Hepatocyte (in vitro differentiated cells): ENCODE data around the gene ITGA8. TPM values are rescaled to one million over a fixed set of nuclear protein-coding genes. Genes with fewer than 3 reads are reported as not detected.
A peak's percentile ranks its signal among the peaks of the same experiment; 100 is the strongest.

Source experiments
- DNase-seq: peaks from one replicate; pipeline ENCODE4 v3.0.0-alpha.2; 2016; ENCODE audit warnings: low spot score
- H2AFZ ChIP-seq: fragments of 200-600 bp; sonication (generic); 2 replicates; pipeline ENCODE4 v1.6.0; 2016; ENCODE audit warnings: antibody characterized with exemption, mild to moderate bottlenecking
- H3K27ac ChIP-seq: fragments of 200-600 bp; sonication (generic); 2 replicates; pipeline ENCODE4 v1.5.1; 2016; ENCODE audit warnings: mild to moderate bottlenecking
- H3K27me3 ChIP-seq: fragments of 200-600 bp; sonication (generic); 2 replicates; pipeline ENCODE4 v1.6.1; 2016
- H3K36me3 ChIP-seq: fragments of 200-600 bp; sonication (generic); replicated peaks from 2 replicates; pipeline ENCODE4 v1.5.1; 2016; ENCODE audit warnings: low read depth; ENCODE audit not compliant: insufficient read depth
- H3K4me1 ChIP-seq: fragments of 200-600 bp; sonication (generic); 2 replicates; pipeline ENCODE4 v1.5.1; 2016; ENCODE audit warnings: mild to moderate bottlenecking, moderate library complexity; ENCODE audit not compliant: insufficient read depth
- H3K4me2 ChIP-seq: fragments of 200-600 bp; sonication (generic); 2 replicates; pipeline ENCODE4 v1.6.0; 2016
- H3K4me3 ChIP-seq: fragments of 200-600 bp; sonication (generic); 2 replicates; pipeline ENCODE4 v1.5.1; 2016; ENCODE audit warnings: mild to moderate bottlenecking
- H3K79me2 ChIP-seq: fragments of 200-600 bp; sonication (generic); 2 replicates; pipeline ENCODE4 v1.6.0; 2017; ENCODE audit warnings: mild to moderate bottlenecking
- H3K9me2 ChIP-seq: fragments of 200-600 bp; sonication (generic); replicated peaks from 2 replicates; pipeline ENCODE4 v1.6.0; 2017; ENCODE audit warnings: mild to moderate bottlenecking; ENCODE audit not compliant: insufficient read depth
- H3K9me3 ChIP-seq: fragments of 200-600 bp; sonication (generic); 2 replicates; pipeline ENCODE4 v1.5.1; 2016; ENCODE audit warnings: low read depth, mild to moderate bottlenecking
- H4K20me1 ChIP-seq: fragments of 200-600 bp; sonication (generic); 2 replicates; pipeline ENCODE4 v1.6.0; 2016; ENCODE audit warnings: mild to moderate bottlenecking; ENCODE audit not compliant: insufficient read depth, poor library complexity, severe bottlenecking
- CTCF ChIP-seq: fragments of 200-600 bp; sonication (generic); IDR thresholded peaks from 2 replicates; pipeline ENCODE4 v1.5.1; 2016; ENCODE audit warnings: antibody characterized with exemption, mild to moderate bottlenecking; ENCODE audit not compliant: poor library complexity
- EZH2 ChIP-seq: fragments of 200-600 bp; sonication (generic); IDR thresholded peaks from 2 replicates; pipeline ENCODE4 v1.6.1; 2016; ENCODE audit warnings: antibody characterized with exemption, mild to moderate bottlenecking, borderline replicate concordance
- EZH2phosphoT487 ChIP-seq: fragments of 200-600 bp; sonication (generic); IDR thresholded peaks from one replicate; pipeline ENCODE4 v1.6.1; 2018; ENCODE audit warnings: antibody characterized with exemption, mild to moderate bottlenecking, low read depth, moderate library complexity; ENCODE audit not compliant: unreplicated experiment, severe bottlenecking
- WGBS: methylation state at CpG from one replicate; pipeline ENCODE4 v1.1.6; 2016; ENCODE audit warnings: low lambda C conversion rate; ENCODE audit errors: missing lambda C conversion rate; 5-methylcytosine and 5-hydroxymethylcytosine counted together
- polyA plus RNA-seq: library from polyadenylated mRNA; unstranded; fragments of >200 nt; fragmentation: Nextera tagmentation; extraction: Ambion mirVana; gene quantifications from 2 replicates; pipeline ENCODE4 v1.2.1, GENCODE V29; 2016
- total RNA-seq: library from RNA; depleted of rRNA; stranded (reverse); fragments of >200 nt; gene quantifications from 2 replicates; pipeline ENCODE4 v1.2.3, GENCODE V29; 2014

ITGA8 gene
- total and polyA plus RNA-seq, 2 experiments from 2014 or later = 2.9 to 16.8 TPM

- Histone ChIP-seq H3K4me2 (no peak overlapping the region), H3K36me3 (no peaks in the 10 kb centered on the region), H3K79me2 (no peaks in the 10 kb centered on the region), H2AFZ (no peak overlapping the region), H3K27me3 (peaks cover 20% of the 10 kb centered on the region), H4K20me1 (no peaks in the 10 kb centered on the region), H3K9me3 (no peaks in the 10 kb centered on the region), H3K27ac (no peak overlapping the region), H3K4me3 (no peak overlapping the region), H3K4me1 (no peaks in the 10 kb centered on the region), H3K9me2 (no peaks in the 10 kb centered on the region)
- TF ChIP-seq EZH2 = no peak
- TF ChIP-seq CTCF = peak; percentile 56
- TF ChIP-seq EZH2phosphoT487 = no peak
- DNase-seq = peak; percentile 20
- WGBS = 47% methylated on average over 5 of the region's 5 CpGs
Measured at GRCh38 chr10:15715619-15716227, 4.0 kb downstream of the ITGA8 start.

- Histone ChIP-seq H3K27me3 (peaks cover 14% of the 10 kb centered on the region), H3K27ac (no peak overlapping the region), H3K9me3 (no peaks in the 10 kb centered on the region), H2AFZ (no peak overlapping the region), H4K20me1 (no peaks in the 10 kb centered on the region), H3K9me2 (no peaks in the 10 kb centered on the region), H3K4me3 (no peak overlapping the region), H3K4me1 (no peaks in the 10 kb centered on the region), H3K36me3 (no peaks in the 10 kb centered on the region), H3K4me2 (no peak overlapping the region), H3K79me2 (no peaks in the 10 kb centered on the region)
- 90% methylated on average over 5 of the region's 5 CpGs for WGBS
- no peak for DNase-seq
- TF ChIP-seq EZH2 (no peak), CTCF (no peak), EZH2phosphoT487 (no peak)
Measured at GRCh38 chr10:15714847-15715246, 4.9 kb downstream of the ITGA8 start.

GRCh38 chr10:15712883-15713282 lies 6.8 kb downstream of the ITGA8 start:
- 95% methylated on average over 2 of the region's 2 CpGs for WGBS
- Histone ChIP-seq H3K79me2 (no peaks in the 10 kb centered on the region), H3K27me3 (peaks cover under 1% of the 10 kb centered on the region), H3K9me3 (no peaks in the 10 kb centered on the region), H3K4me3 (no peak overlapping the region), H3K4me2 (no peak overlapping the region), H3K9me2 (no peaks in the 10 kb centered on the region), H2AFZ (no peak overlapping the region), H3K36me3 (no peaks in the 10 kb centered on the region), H4K20me1 (no peaks in the 10 kb centered on the region), H3K4me1 (no peaks in the 10 kb centered on the region), H3K27ac (no peak overlapping the region)
- TF ChIP-seq EZH2 = no peak
- TF ChIP-seq EZH2phosphoT487 = no peak
- no peak for TF ChIP-seq CTCF
- no peak for DNase-seq
